GM12875 (cell line): ENCODE data around the gene CXCL1.

ENCODE experiments used
- H3K4me3 ChIP-seq: one replicate; pipeline ENCODE4 v1.5.1; 2011; ENCODE audit warnings: low read depth, low read length, control low read depth
- CTCF ChIP-seq: IDR thresholded peaks from 2 replicates; pipeline ENCODE4 v1.5.1; 2011; ENCODE audit warnings: low read depth, mild to moderate bottlenecking, control low read depth, inconsistent platforms, low read length, moderate library complexity, borderline replicate concordance; ENCODE audit not compliant: insufficient read depth

Gene CXCL1

GRCh38 chr4:73867783-73868182 lies 1.4 kb upstream of the CXCL1 start:
- H3K4me3 ChIP-seq: no peak overlapping the region
- no peak for TF ChIP-seq CTCF

GRCh38 chr4:73868206-73869129 lies 725 bp upstream of the CXCL1 start:
- no peak overlapping the region for H3K4me3 ChIP-seq
- no peak for TF ChIP-seq CTCF

GRCh38 chr4:73870260-73870659 lies 1.1 kb downstream of the CXCL1 start:
- H3K4me3 ChIP-seq: no peak overlapping the region
- TF ChIP-seq CTCF: no peak

GRCh38 chr4:73870768-73871167 lies 1.6 kb downstream of the CXCL1 start:
- TF ChIP-seq CTCF: no peak
- no peak overlapping the region for H3K4me3 ChIP-seq

GRCh38 chr4:73871511-73872310 lies 2.5 kb downstream of the CXCL1 start:
- H3K4me3 ChIP-seq: no peak overlapping the region
- no peak for TF ChIP-seq CTCF

GRCh38 chr4:73872316-73873108 lies 3.3 kb downstream of the CXCL1 start:
- no peak for TF ChIP-seq CTCF
- H3K4me3 ChIP-seq: no peak overlapping the region
